ENCODE measurements around the gene SHC2.
A peak's percentile ranks its signal among the peaks of the same experiment; 100 is the strongest.

The SHC2 gene

GRCh38 chr19:455851-456546 is 4.8 kb downstream of the SHC2 start:
- TF ChIP-seq GATA1 (IDR thresholded peaks at IDR 0.05; ENCODE audit: low read depth, low read length) (no peak), POLR2A (IDR thresholded peaks at IDR 0.05; ENCODE audit: low read length) (no peak)
- DNase-seq = no peak

GRCh38 chr19:455031-455705 is 5.7 kb downstream of the SHC2 start:
- TF ChIP-seq POLR2A (IDR thresholded peaks at IDR 0.05; ENCODE audit: low read length) (no peak), GATA1 (IDR thresholded peaks at IDR 0.05; ENCODE audit: low read depth, low read length) (no peak)
- no peak for DNase-seq

DNA sequence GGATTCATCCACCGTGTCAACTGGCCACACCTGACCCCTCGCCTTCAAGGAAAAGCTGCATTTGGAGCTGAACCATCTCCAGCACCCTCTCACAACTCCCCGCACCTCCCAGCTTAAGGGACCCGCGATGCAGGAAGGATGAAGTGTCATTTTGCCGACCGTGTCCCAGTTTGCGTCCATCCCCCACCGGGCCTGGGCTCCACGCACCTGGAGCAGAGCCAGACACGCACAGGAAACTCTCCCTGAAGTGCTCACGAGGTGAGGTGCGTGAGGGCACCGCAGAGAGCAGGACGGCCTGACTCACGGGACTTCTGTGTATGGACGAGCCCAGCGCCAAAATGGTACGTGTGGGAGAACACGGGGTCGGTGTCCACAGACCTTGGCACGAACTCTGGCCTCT is 7.2 kb downstream of the SHC2 start:
- TF ChIP-seq GATA1 (IDR thresholded peaks at IDR 0.05; ENCODE audit: low read depth, low read length) (no peak), POLR2A (IDR thresholded peaks at IDR 0.05; ENCODE audit: low read length) (no peak)
- DNase-seq = no peak

DNA sequence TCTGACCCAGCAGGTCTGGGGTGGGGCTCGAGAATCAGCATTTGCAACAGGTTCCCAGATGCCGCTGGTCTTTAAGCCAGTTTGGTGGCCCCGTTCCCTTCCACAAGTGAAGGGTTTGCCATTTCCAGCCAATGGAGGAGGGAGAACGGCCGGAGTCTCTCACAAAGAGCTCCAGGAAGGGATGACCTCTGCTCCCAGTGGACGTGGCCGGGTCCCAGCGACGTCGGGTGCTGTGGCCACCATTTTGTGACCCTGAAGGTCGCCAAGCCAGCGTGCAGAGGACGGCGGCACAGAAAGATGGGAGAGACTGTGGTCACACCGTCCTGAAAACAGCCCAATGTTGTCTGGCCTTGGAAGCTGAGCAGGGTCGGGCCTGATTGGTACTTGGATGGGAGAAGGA is 8.0 kb downstream of the SHC2 start:
- TF ChIP-seq POLR2A (IDR thresholded peaks at IDR 0.05; ENCODE audit: low read length) (no peak), GATA1 (IDR thresholded peaks at IDR 0.05; ENCODE audit: low read depth, low read length) (no peak)
- DNase-seq = no peak

DNA sequence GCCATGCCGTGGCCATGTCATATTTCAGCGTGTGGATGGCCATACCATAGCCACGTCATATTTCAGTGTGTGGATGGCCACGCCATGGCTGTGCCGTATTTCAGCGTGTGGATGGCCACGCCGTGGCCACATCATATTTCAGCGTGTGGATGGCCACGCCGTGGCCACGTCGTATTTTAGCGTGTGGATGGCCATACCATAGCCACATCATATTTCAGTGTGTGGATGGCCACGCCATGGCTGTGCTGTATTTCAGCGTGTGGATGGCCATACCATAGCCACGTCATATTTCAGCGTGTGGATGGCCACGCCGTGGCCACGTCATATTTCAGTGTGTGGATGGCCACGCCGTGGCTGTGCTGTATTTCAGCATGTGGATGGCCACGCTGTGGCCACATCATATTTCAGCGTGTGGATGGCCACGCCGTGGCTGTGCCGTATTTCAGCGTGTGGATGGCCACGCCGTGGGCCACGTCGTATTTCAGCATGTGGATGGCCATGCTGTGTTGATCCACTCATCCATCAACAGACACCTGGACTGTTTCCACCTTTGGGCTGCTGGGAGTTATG is 9.8 kb downstream of the SHC2 start:
- DNase-seq = peak in 1 of 2 experiments; percentile 46

GRCh38 chr19:449916-450315 is 10.9 kb downstream of the SHC2 start:
- no peak for TF ChIP-seq GATA1 (IDR thresholded peaks at IDR 0.05; ENCODE audit: low read depth, low read length)
- TF ChIP-seq POLR2A (IDR thresholded peaks at IDR 0.05; ENCODE audit: low read length) = no peak
- DNase-seq = no peak

- no peak for TF ChIP-seq POLR2A (IDR thresholded peaks at IDR 0.05; ENCODE audit: low read length)
- TF ChIP-seq GATA1 (IDR thresholded peaks at IDR 0.05; ENCODE audit: low read depth, low read length) = no peak
- DNase-seq = no peak
Observed at GRCh38 chr19:447816-448560, 12.8 kb downstream of the SHC2 start.

- TF ChIP-seq GATA1 (IDR thresholded peaks at IDR 0.05; ENCODE audit: low read depth, low read length) = no peak
- TF ChIP-seq POLR2A (IDR thresholded peaks at IDR 0.05; ENCODE audit: low read length) = no peak
- DNase-seq = no peak
Observed at GRCh38 chr19:447064-447426, 13.8 kb downstream of the SHC2 start.

GRCh38 chr19:444677-445210 is 16.1 kb downstream of the SHC2 start:
- TF ChIP-seq POLR2A (IDR thresholded peaks at IDR 0.05; ENCODE audit: low read length) (no peak), GATA1 (IDR thresholded peaks at IDR 0.05; ENCODE audit: low read depth, low read length) (no peak)
- no peak for DNase-seq

DNA sequence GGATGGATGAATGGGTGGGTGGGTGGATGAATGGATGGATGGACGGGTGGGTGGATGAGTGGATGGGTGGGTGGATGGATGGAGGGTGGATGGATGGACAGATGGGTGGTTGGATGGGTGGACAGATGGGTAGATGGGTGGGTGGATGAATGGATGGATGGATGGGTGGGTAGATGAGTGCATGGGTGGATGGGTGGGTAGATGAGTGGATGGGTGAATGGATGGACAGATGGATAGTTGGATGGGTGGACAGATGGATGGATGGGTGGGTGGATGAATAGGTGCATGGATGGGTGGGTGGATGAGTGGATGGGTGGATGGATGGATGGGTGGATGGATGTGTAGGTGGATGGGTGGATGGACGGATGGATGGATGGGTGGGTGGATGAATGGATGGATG is 17.8 kb downstream of the SHC2 start:
- no peak for DNase-seq
- TF ChIP-seq GATA1 (IDR thresholded peaks at IDR 0.05; ENCODE audit: low read depth, low read length) = no peak
- TF ChIP-seq POLR2A (IDR thresholded peaks at IDR 0.05; ENCODE audit: low read length) = no peak

DNA sequence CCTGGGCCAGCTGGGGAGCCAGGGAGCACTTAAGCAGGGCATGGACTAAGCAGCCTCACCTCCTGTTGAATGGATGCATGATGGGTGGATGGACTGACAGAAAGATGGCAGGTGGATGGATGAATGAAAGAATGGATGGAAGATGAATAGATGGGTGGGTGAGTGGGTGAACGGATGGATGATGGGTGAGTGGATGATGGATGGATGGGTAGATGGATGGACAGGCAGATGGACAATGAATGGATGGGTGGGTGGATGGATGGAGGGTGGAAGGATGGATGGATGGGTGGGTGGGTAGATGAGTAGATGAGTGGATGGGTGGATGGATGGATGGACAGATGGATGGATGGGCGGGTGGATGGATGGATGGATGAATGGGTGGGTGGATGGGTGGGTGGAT is 18.7 kb downstream of the SHC2 start:
- TF ChIP-seq GATA1 (IDR thresholded peaks at IDR 0.05; ENCODE audit: low read depth, low read length) (no peak), POLR2A (IDR thresholded peaks at IDR 0.05; ENCODE audit: low read length) (no peak)
- no peak for DNase-seq

DNA sequence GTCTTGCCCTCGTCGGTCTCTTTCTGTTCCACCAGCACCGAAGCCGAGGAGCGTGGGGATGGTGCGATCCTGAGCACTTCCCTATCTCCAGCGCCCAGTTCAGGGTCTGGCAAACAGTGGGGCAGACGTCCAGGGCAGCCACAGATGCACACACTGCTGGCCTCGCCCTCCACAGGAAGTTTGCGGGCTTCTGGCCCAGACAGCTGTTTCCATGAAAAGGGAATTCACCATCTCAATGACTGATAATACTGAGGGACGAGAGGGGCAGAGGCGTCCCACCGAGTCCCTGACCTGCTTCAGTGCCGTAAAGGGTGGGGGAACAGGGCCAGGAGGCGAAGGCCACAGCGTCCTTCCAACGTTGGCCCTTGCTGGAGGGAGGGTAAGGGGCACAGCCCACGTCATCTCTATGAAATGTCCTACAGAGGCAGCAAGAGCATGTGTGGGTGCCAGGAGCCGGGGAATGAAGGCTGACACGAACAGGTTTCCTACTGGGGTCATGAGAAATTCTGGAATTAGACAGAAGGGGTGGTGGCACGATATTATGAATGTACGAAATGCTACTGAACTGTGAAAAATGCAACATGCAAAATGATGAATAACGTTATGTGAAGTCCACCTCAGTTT is 19.5 kb downstream of the SHC2 start:
- DNase-seq = no peak
- TF ChIP-seq POLR2A (IDR thresholded peaks at IDR 0.05; ENCODE audit: low read length) (no peak), GATA1 (IDR thresholded peaks at IDR 0.05; ENCODE audit: low read depth, low read length) (no peak)

DNA sequence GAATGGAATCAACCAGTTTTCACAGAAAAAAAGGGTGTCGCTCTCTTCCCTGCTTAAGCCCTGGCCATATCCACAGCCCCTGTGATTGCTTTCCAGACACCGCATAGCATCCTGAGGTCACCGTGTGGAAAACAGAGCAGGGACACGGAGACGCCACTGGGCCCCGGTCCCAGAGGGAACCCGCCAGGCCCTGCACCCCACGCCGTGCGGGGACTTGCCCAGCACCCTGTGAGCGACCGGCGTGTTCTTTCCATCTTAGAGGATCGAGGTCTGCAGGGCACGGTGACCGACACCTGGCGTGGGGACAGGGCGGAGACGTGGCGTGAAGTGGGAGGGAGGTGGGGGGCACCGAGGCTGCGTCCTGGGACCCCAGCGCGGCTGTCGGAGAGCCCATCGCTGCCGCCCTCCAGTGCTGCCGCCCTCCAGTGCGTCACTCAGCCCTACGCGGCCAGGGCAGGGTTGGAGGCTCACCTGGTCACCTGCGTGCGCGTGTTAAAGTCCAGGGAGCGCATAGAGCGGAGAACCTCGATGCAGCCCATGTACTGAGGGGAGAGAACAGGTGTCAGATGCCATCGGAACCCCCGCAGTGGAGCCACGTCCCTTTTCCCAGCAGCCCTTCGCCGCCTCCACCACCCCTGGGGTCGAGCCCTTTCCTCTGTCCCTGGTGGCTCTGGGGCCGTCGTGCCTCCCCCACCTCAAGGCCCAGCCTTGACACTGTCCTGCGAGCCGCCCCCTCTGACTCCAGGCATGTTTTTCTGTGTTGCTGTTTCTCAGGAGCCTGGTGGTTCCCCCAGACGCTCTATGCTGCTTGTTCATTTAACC is 20.2 kb downstream of the SHC2 start:
- no peak for TF ChIP-seq POLR2A (IDR thresholded peaks at IDR 0.05; ENCODE audit: low read length)
- no peak for TF ChIP-seq GATA1 (IDR thresholded peaks at IDR 0.05; ENCODE audit: low read depth, low read length)
- no peak for DNase-seq
